Natural killer cell (primary cell): Measurements from ENCODE around the gene RDH13. TPM values are rescaled to one million over a fixed set of nuclear protein-coding genes. Genes with fewer than 3 reads are reported as not detected.
A peak's percentile ranks its signal among the peaks of the same experiment; 100 is the strongest.

Experiments used
- ATAC-seq, 3 donors: fragments of 150-1000 bp in 2 of 3; fragments of 200-7000 bp in 1 of 3; cut with Tn5 transposase; 1 replicate in 1 of 3; 2 replicates in 2 of 3; pipeline ENCODE4 v1.10.0; 2021; ENCODE audit warnings: mild to moderate bottlenecking in 2 of 3, moderate library complexity in 2 of 3
- DNase-seq, 2 donors: peaks; one replicate each; pipeline versions ENCODE4 v3.0.0 to v3.0.0-alpha.2; 2013 to 2021; ENCODE audit warnings: mixed read lengths in 1 of 2
- H3K27ac ChIP-seq: one replicate; pipeline ENCODE4 v1.5.1; 2013; ENCODE audit warnings: mild to moderate bottlenecking, low read length
- H3K27me3 ChIP-seq: one replicate; pipeline ENCODE4 v1.6.1; 2013; ENCODE audit warnings: low read length; ENCODE audit not compliant: control insufficient read depth, insufficient read depth
- H3K36me3 ChIP-seq: one replicate; pipeline ENCODE4 v1.6.1; 2013; ENCODE audit warnings: low read length; ENCODE audit not compliant: control insufficient read depth, insufficient read depth
- H3K4me1 ChIP-seq: one replicate; pipeline ENCODE4 v1.6.1; 2013; ENCODE audit warnings: low read length; ENCODE audit not compliant: control insufficient read depth, insufficient read depth
- H3K4me3 ChIP-seq: one replicate; pipeline ENCODE4 v1.5.1; 2013; ENCODE audit warnings: low read length
- H3K9me3 ChIP-seq: one replicate; pipeline ENCODE4 v1.6.1; 2013; ENCODE audit warnings: low read length; ENCODE audit not compliant: control insufficient read depth, insufficient read depth
- H3K27ac Mint-ChIP-seq, 2 donors: one replicate each; pipeline ENCODE4 v1.8.0; 2022; ENCODE audit warnings: mild to moderate bottlenecking in 2 of 2, mixed read lengths in 2 of 2, moderate library complexity in 1 of 2
- H3K27me3 Mint-ChIP-seq, 2 donors: one replicate each; pipeline ENCODE4 v1.8.0; 2022; ENCODE audit warnings: low read depth in 2 of 2, mixed read lengths in 2 of 2
- H3K36me3 Mint-ChIP-seq: one replicate; pipeline ENCODE4 v1.8.0; 2022; ENCODE audit warnings: mixed read lengths
- H3K4me1 Mint-ChIP-seq, 2 donors: one replicate each; pipeline ENCODE4 v1.8.0; 2022; ENCODE audit warnings: mixed read lengths in 2 of 2
- H3K4me3 Mint-ChIP-seq: one replicate; pipeline ENCODE4 v1.8.0; 2022; ENCODE audit warnings: mild to moderate bottlenecking, moderate library complexity, mixed read lengths
- H3K9me3 Mint-ChIP-seq, 2 donors: one replicate each; pipeline ENCODE4 v1.8.0; 2022; ENCODE audit warnings: mixed read lengths in 2 of 2
- WGBS: methylation state at CpG from one replicate; pipeline ENCODE4 v1.1.7; 2013; ENCODE audit warnings: missing lambda C conversion rate; ENCODE audit not compliant: insufficient coverage; 5-methylcytosine and 5-hydroxymethylcytosine counted together
- intact Hi-C: fragments of 100-400 bp; cut with micrococcal nuclease; formaldehyde crosslinking; loops from one replicate; pipeline ENCODE4 v1.14.2; 2022
- total RNA-seq, 4 donors: library from RNA; stranded (reverse); fragments of 120-200 nt in 1 of 4; gene quantifications; one replicate each; pipeline versions ENCODE4 v1.2.3 to v1.2.4, GENCODE V29; 2013 to 2022
- TF ChIP-seq, protein P1 (sequence below): fragments of 200-600 bp; IDR thresholded peaks from one replicate; pipeline ENCODE4 v1.8.0; 2022; ENCODE audit warnings: antibody characterized with exemption

RDH13 gene
- total RNA-seq, 3 donors from 2014 or later (not counting 1 experiment from before 2014, with no cell fraction given) = 18.2 to 25.3 (median 19.3) TPM

DNA sequence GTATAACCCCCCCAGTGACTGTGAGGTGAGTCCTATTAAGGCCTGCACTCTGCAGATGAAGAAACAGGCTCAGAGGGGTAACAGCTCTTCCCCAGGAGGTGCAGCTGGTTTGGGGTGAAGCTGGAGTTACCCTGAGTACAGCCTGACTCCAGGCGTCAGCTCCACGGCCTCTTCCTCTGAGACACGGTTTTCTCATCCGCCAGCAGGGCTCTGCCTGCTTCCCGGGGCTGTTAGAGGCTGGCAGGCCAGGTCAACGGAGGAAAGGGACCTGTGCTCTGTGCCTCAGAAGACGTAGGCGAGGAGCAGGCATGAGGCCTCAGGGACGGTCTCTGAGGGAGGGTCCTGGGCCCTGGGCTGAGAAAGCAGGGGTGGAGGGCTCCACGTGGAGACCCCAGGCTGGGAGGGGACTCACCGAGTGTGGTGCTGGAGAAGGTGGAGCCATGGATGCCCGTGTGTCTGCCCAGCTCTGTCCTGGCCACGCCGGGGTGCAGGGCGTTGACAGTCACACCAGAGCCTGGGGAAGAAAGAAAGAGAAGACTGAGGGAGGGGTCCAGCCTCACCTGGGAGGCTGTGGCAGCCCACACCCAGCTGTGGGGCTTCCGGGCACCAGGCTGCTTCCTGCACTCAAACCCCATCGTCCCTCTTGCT, 15.8 kb downstream of the RDH13 start:
- no peaks in the 10 kb centered on the region for H3K9me3 Mint-ChIP-seq
- no peaks in the 10 kb centered on the region for H3K27me3 Mint-ChIP-seq
- no peaks in the 10 kb centered on the region for H3K36me3 Mint-ChIP-seq
- peaks cover 8% of the 10 kb centered on the region in 2 donors for H3K4me1 Mint-ChIP-seq
- TF ChIP-seq, protein P1, sequence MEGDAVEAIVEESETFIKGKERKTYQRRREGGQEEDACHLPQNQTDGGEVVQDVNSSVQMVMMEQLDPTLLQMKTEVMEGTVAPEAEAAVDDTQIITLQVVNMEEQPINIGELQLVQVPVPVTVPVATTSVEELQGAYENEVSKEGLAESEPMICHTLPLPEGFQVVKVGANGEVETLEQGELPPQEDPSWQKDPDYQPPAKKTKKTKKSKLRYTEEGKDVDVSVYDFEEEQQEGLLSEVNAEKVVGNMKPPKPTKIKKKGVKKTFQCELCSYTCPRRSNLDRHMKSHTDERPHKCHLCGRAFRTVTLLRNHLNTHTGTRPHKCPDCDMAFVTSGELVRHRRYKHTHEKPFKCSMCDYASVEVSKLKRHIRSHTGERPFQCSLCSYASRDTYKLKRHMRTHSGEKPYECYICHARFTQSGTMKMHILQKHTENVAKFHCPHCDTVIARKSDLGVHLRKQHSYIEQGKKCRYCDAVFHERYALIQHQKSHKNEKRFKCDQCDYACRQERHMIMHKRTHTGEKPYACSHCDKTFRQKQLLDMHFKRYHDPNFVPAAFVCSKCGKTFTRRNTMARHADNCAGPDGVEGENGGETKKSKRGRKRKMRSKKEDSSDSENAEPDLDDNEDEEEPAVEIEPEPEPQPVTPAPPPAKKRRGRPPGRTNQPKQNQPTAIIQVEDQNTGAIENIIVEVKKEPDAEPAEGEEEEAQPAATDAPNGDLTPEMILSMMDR = no peak
- Histone ChIP-seq H3K4me3 (no peak overlapping the region), H3K27ac (no peak overlapping the region), H3K36me3 (peaks cover 57% of the 10 kb centered on the region), H3K27me3 (no peaks in the 10 kb centered on the region), H3K9me3 (no peaks in the 10 kb centered on the region), H3K4me1 (peaks cover 10% of the 10 kb centered on the region)
- intact Hi-C loops = no loop called here
- no peak overlapping the region for H3K4me3 Mint-ChIP-seq
- no peak for ATAC-seq
- WGBS = 91% methylated on average over 17 of the region's 17 CpGs
- H3K27ac Mint-ChIP-seq = peak overlapping the region in 1 of 2 donors; percentile 44
- DNase-seq = no peak

DNA sequence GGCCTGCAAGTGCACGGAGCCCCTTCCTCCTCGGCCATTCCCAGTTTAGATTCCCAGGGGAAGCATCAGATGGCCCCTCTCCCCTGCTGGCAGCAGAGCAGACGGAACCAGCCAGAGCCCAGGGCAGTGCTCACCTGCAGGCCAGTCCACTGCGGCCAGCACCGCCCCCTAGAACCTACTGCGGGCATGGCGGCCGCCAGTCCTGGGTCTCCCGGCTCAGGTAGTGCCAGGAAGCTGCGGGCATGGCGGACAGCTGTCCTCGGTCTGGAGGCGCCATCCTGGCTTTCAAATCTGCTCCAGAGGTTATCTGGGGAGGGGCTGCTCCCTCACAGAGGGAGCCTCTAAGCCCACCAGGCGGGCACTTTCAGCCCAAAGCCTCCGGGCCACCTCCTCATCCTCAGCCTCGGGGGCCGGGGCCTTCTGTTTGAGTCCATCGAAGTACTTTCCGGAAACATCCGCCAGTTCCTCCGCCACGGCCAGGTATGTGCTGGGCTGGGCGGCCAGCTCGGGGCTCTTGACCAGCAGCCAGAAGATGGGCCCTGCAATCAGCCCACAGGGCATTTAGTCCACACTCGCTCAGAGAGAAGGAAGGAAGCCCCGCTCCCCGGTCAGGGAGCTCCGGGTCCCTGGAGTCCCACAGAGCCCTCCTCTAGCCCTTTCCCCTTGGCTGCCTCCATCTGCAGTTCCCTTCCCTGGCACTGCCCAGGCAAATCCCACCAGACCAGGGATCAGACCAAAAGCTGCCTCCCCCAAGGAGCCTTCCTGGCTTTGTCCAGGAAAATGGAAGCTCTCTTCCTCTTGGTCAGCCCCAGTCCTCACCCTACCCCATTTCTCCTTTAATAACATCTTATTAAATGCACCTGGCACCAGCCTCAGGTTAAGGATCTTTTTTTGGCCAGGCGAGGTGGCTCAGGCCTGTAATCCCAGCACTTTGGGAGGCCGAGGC, 17.9 kb downstream of the RDH13 start:
- H3K4me3 Mint-ChIP-seq = no peak overlapping the region

DNA sequence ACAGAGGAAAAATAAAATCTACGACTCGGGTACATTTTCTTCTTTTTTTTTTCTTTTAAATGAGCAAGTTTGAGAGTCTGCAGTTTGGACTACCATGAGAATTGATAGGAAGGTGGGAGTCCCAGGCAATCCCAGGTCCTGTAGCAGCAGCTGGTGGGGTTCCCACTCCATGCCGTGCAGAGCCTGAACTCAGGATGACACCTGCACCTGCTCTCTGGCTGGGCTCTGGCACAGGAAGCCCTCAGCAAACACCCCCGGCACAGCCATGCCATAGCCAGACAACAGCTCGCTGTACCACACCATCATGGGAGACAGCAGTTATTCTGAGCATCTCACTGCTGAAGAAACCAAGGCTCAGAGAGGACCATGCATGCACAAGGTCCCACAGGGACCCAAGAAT, 18.7 kb downstream of the RDH13 start:
- no peaks in the 10 kb centered on the region for H3K9me3 ChIP-seq
- no peak overlapping the region for H3K4me3 Mint-ChIP-seq
- peaks cover 21% of the 10 kb centered on the region for H3K4me1 ChIP-seq
- no peaks in the 10 kb centered on the region for H3K9me3 Mint-ChIP-seq
- H3K4me1 Mint-ChIP-seq = peaks cover 17 to 24% of the 10 kb centered on the region in 2 donors
- H3K36me3 Mint-ChIP-seq = no peaks in the 10 kb centered on the region
- peaks cover 47% of the 10 kb centered on the region for H3K36me3 ChIP-seq
- no peak overlapping the region for H3K4me3 ChIP-seq
- no peak for ATAC-seq
- 90% methylated on average over 5 of the region's 5 CpGs for WGBS
- TF ChIP-seq, protein P1 = no peak
- H3K27ac Mint-ChIP-seq = peak overlapping the region in 1 of 2 donors; percentile 9
- H3K27me3 ChIP-seq = no peaks in the 10 kb centered on the region
- no peak overlapping the region for H3K27ac ChIP-seq
- DNase-seq = no peak
- intact Hi-C loops = no loop called here
- H3K27me3 Mint-ChIP-seq = no peaks in the 10 kb centered on the region

More for the DNA sequence above, 17.9 kb downstream of the RDH13 start:
- peaks cover 21% of the 10 kb centered on the region for H3K4me1 ChIP-seq
- intact Hi-C loops = no loop called here
- no peak overlapping the region for H3K4me3 ChIP-seq
- 96% methylated on average over 30 of the region's 30 CpGs for WGBS
- H3K27ac Mint-ChIP-seq = peak overlapping the region in 1 of 2 donors; percentile 9
- no peaks in the 10 kb centered on the region for H3K27me3 ChIP-seq
- ATAC-seq (no peak), DNase-seq (no peak)
- TF ChIP-seq, protein P1 = no peak
- H3K36me3 Mint-ChIP-seq = no peaks in the 10 kb centered on the region
- H3K4me1 Mint-ChIP-seq = peaks cover 17 to 19% of the 10 kb centered on the region in 2 donors
- H3K36me3 ChIP-seq = peaks cover 48% of the 10 kb centered on the region
- no peak overlapping the region for H3K27ac ChIP-seq
- no peaks in the 10 kb centered on the region for H3K27me3 Mint-ChIP-seq
- no peaks in the 10 kb centered on the region for H3K9me3 Mint-ChIP-seq
- H3K9me3 ChIP-seq = no peaks in the 10 kb centered on the region
